ENCODE results near the gene CACNA1I. TPM values are rescaled to one million over a fixed set of nuclear protein-coding genes. Genes with fewer than 3 reads are reported as not detected.

The CACNA1I gene
- total RNA-seq, 1 experiment from 2014 or later, result 0.15 TPM

DNA sequence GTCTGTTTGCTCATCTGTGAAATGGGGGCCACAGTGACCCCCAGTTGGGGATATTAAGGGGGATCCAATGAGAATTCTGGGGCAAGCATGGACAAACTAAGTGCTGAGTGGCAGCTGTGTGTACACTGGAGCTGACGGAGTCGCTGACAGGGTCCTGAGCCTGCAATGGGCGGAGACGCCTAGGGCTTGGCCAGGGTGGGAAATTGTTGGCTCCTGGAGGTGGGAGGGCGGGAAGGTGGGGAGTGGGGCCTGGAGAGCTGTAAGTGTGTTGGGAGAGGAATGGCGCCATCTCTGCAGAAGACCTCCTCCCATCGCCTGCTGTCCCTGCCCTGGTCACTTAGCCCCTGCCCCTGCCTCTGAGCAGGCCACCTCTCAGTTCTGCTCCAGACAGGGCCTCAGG lies 7.3 kb downstream of the CACNA1I start (continued):
- TF ChIP-seq POLR2A (IDR thresholded peaks at IDR 0.05; ENCODE audit: borderline replicate concordance, extremely low read depth, insufficient read depth, insufficient read length) (no peak), TCF7L2 (IDR thresholded peaks at IDR 0.05; ENCODE audit: borderline replicate concordance, extremely low read depth, insufficient read depth, insufficient read length) (no peak)

DNA sequence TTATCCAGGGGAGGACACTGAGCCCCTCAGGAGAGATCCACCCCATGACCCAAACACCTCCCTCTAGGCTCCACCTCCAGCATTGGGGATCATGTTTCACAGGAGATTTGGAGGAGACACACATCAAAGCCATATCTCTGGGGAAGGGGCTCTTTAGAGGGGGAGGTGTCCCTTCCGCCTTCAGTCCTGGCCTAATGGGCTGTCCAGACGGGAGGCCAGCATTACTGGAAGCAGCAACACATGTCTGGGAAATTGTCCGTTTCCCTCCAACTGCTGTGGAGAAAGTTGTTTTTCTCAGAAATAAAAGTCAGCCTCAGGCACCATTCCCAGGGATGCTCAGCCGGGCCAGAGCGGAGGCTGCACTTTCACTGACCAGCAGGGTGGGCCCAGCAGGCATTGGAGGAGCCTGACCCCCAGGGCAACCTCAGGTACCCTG lies 9.5 kb downstream of the CACNA1I start:
- Histone ChIP-seq H3K4me1 (ENCODE audit: control insufficient read depth in 1 of 2, insufficient read depth in 2 of 2, low read length in 2 of 2) (peaks cover 5 to 7% of the 10 kb centered on the region in 2 experiments), H4K20me1 (ENCODE audit: insufficient read depth) (no peaks in the 10 kb centered on the region), H3K27me3 (ENCODE audit: insufficient read depth, low read length) (no peaks in the 10 kb centered on the region; the same call in 1 of the 2 replicates), H2AFZ (ENCODE audit: low read depth, low read length, poor library complexity, severe bottlenecking) (no peak overlapping the region), H3K9ac (ENCODE audit: low read length) (no peak overlapping the region), H3K4me2 (ENCODE audit: low read length) (no peak overlapping the region), H3K9me2 (ENCODE audit: insufficient read depth) (no peaks in the 10 kb centered on the region), H3K36me3 (ENCODE audit: control insufficient read depth in 1 of 2, insufficient read depth in 2 of 2, low read length in 2 of 2) (no peaks in the 10 kb centered on the region), H3K27ac (ENCODE audit: low read depth, low read length) (no peak overlapping the region), H3K9me3 (ENCODE audit: control insufficient read depth in 1 of 2, insufficient read depth in 1 of 2, low read depth in 1 of 2, low read length in 2 of 2) (no peaks in the 10 kb centered on the region), H3K4me3 (replicated peaks in 1 of 2; ENCODE audit: low read depth in 1 of 2, low read length in 2 of 2) (no peak overlapping the region), H3K79me2 (ENCODE audit: insufficient read depth, low read length) (no peaks in the 10 kb centered on the region)
- BruUV-seq (replicated peaks), result no TSS peak
- POLR2A ChIA-PET, result no interaction called here
- CTCF ChIA-PET, result no interaction called here
- RAD21 ChIA-PET (ENCODE audit: low non-redundant PET in 1 of 2, low total read pairs in 2 of 2, uncharacterized antibody in 2 of 2, unreplicated experiment in 2 of 2), result interaction anchor here in 1 of 2 experiments (0.7 kb wide), 1 partner anchor 426 kb away, joined by 5 read pairs; no protein-coding TSS in a partner anchor
- intact Hi-C loops (cut with micrococcal nuclease), result no loop called here
- DNase-seq (ENCODE audit: low read depth, low spot score) (no peak), ATAC-seq (no peak)
- TF ChIP-seq TCF7L2 (IDR thresholded peaks at IDR 0.05; ENCODE audit: borderline replicate concordance, extremely low read depth, insufficient read depth, insufficient read length) (no peak), ZFX (IDR thresholded peaks at IDR 0.05) (no peak), YY1 (IDR thresholded peaks at IDR 0.05; ENCODE audit: extremely low read depth, insufficient replicate concordance, low read depth, low read length) (no peak), CBX3 (IDR thresholded peaks at IDR 0.05; ENCODE audit: low read depth) (no peak), SRF (IDR thresholded peaks at IDR 0.05; ENCODE audit: low read depth) (no peak), EZH2 (IDR thresholded peaks at IDR 0.05) (no peak)
- TF ChIP-seq, protein P1, sequence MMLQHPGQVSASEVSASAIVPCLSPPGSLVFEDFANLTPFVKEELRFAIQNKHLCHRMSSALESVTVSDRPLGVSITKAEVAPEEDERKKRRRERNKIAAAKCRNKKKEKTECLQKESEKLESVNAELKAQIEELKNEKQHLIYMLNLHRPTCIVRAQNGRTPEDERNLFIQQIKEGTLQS (IDR thresholded peaks at IDR 0.05), result no peak
- TF ChIP-seq, protein P2, sequence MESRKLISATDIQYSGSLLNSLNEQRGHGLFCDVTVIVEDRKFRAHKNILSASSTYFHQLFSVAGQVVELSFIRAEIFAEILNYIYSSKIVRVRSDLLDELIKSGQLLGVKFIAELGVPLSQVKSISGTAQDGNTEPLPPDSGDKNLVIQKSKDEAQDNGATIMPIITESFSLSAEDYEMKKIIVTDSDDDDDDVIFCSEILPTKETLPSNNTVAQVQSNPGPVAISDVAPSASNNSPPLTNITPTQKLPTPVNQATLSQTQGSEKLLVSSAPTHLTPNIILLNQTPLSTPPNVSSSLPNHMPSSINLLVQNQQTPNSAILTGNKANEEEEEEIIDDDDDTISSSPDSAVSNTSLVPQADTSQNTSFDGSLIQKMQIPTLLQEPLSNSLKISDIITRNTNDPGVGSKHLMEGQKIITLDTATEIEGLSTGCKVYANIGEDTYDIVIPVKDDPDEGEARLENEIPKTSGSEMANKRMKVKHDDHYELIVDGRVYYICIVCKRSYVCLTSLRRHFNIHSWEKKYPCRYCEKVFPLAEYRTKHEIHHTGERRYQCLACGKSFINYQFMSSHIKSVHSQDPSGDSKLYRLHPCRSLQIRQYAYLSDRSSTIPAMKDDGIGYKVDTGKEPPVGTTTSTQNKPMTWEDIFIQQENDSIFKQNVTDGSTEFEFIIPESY (IDR thresholded peaks at IDR 0.05; ENCODE audit: extremely low read depth, insufficient replicate concordance, low read length), result no peak
